Measurements from ENCODE around the gene MCF2.

The MCF2 gene

DNA sequence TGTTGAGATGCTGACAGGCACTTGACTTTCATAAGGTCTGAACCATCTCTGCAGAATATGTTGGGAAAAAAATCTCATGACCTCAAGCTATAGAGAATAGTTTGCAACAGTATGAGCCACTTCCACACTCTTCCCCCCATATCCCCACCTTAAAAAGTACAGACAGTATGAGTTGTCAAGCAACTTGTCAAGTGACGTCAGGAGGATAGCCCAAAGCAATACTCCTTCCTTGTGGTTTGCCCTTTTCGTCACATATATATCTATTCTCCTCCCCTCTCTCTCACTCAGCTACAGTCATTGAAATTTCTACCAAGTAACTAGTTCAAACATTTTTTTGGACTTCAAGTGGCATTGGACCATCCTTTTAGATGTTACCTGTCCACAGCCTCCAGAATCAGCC, 67.7 kb downstream of the MCF2 start:
- Histone ChIP-seq H3K4me1 (ENCODE audit: control insufficient read depth in 2 of 2, insufficient read depth in 2 of 2, low read length in 2 of 2) (no peaks in the 10 kb centered on the region), H3K9ac (ENCODE audit: low read depth in 1 of 2, low read length in 2 of 2) (no peak overlapping the region), H3K9me3 (ENCODE audit: control insufficient read depth in 2 of 2, low read length in 2 of 2) (no peaks in the 10 kb centered on the region), H3K4me3 (ENCODE audit: low read length in 2 of 2) (no peak overlapping the region), H3K36me3 (ENCODE audit: control insufficient read depth in 2 of 2, insufficient read depth in 2 of 2, low read length in 2 of 2) (no peaks in the 10 kb centered on the region), H3K27me3 (ENCODE audit: control insufficient read depth in 2 of 2, insufficient read depth in 2 of 2, low read length in 2 of 2) (no peaks in the 10 kb centered on the region), H3K27ac (ENCODE audit: low read depth in 2 of 2, low read length in 2 of 2) (no peak overlapping the region)

DNA sequence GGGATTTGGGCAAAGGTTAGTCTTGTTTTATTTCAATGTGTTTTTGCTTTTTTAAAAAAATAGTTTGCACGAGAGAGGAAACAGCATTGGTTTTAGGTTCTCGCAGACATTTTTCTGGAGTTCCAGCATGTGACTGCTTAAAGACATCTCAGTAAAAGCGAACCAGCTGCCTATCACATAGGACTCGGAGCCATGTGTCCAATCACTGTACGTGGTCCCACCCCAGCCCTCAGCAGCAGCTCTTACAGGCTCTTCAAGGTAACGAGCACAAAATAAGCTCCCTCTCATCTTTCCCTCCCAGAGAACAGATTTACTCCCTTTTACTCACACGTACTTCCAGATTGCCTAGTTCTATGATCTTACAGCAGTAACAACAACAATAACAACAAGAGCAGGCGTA, 68.7 kb downstream of the MCF2 start:
- no peak overlapping the region for H3K4me3 ChIP-seq (ENCODE audit: low read length in 2 of 2)
- H3K27ac ChIP-seq (ENCODE audit: low read depth in 2 of 2, low read length in 2 of 2): no peak overlapping the region
- H3K4me1 ChIP-seq (ENCODE audit: control insufficient read depth in 2 of 2, insufficient read depth in 2 of 2, low read length in 2 of 2): no peaks in the 10 kb centered on the region
- H3K36me3 ChIP-seq (ENCODE audit: control insufficient read depth in 2 of 2, insufficient read depth in 2 of 2, low read length in 2 of 2): no peaks in the 10 kb centered on the region
- no peaks in the 10 kb centered on the region for H3K27me3 ChIP-seq (ENCODE audit: control insufficient read depth in 2 of 2, insufficient read depth in 2 of 2, low read length in 2 of 2)
- H3K9me3 ChIP-seq (ENCODE audit: control insufficient read depth in 2 of 2, low read length in 2 of 2): no peaks in the 10 kb centered on the region
- H3K9ac ChIP-seq (ENCODE audit: low read depth in 1 of 2, low read length in 2 of 2): no peak overlapping the region

- H3K27me3 ChIP-seq (ENCODE audit: control insufficient read depth in 2 of 2, insufficient read depth in 2 of 2, low read length in 2 of 2): no peaks in the 10 kb centered on the region
- no peak overlapping the region for H3K9ac ChIP-seq (ENCODE audit: low read depth in 1 of 2, low read length in 2 of 2)
- H3K36me3 ChIP-seq (ENCODE audit: control insufficient read depth in 2 of 2, insufficient read depth in 2 of 2, low read length in 2 of 2): no peaks in the 10 kb centered on the region
- H3K27ac ChIP-seq (ENCODE audit: low read depth in 2 of 2, low read length in 2 of 2): no peak overlapping the region
- no peak overlapping the region for H3K4me3 ChIP-seq (ENCODE audit: low read length in 2 of 2)
- no peaks in the 10 kb centered on the region for H3K4me1 ChIP-seq (ENCODE audit: control insufficient read depth in 2 of 2, insufficient read depth in 2 of 2, low read length in 2 of 2)
- H3K9me3 ChIP-seq (ENCODE audit: control insufficient read depth in 2 of 2, low read length in 2 of 2): no peaks in the 10 kb centered on the region
Observed at GRCh38 chrX:139600105-139600504, 107.9 kb downstream of the MCF2 start.

GRCh38 chrX:139596068-139596467, 111.9 kb downstream of the MCF2 start:
- Histone ChIP-seq H3K9ac (ENCODE audit: low read depth in 1 of 2, low read length in 2 of 2) (no peak overlapping the region), H3K27ac (ENCODE audit: low read depth in 2 of 2, low read length in 2 of 2) (no peak overlapping the region), H3K36me3 (ENCODE audit: control insufficient read depth in 2 of 2, insufficient read depth in 2 of 2, low read length in 2 of 2) (no peaks in the 10 kb centered on the region), H3K9me3 (ENCODE audit: control insufficient read depth in 2 of 2, low read length in 2 of 2) (no peaks in the 10 kb centered on the region), H3K27me3 (ENCODE audit: control insufficient read depth in 2 of 2, insufficient read depth in 2 of 2, low read length in 2 of 2) (no peaks in the 10 kb centered on the region), H3K4me1 (ENCODE audit: control insufficient read depth in 2 of 2, insufficient read depth in 2 of 2, low read length in 2 of 2) (no peaks in the 10 kb centered on the region), H3K4me3 (ENCODE audit: low read length in 2 of 2) (no peak overlapping the region)

DNA sequence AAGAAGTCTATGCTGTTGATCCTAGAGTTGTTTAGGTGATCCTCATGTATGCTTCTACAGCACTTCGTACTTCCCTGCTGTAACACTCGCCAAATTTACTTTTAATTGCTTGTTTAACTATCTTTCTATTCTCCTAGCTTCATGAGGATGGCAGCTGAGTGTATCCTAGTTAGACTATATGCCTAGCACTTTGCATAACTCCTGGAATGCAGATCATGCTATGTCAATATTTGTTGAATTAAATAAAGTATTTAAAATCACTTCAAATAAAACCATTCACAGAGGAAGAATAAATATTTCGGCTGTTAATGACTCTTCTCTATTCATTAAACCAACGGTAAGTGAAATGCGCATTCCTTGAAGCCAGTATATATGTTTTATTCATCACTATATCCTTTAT, 122.4 kb downstream of the MCF2 start:
- Histone ChIP-seq H3K9ac (ENCODE audit: low read depth in 1 of 2, low read length in 2 of 2) (no peak overlapping the region), H3K4me3 (ENCODE audit: low read length in 2 of 2) (no peak overlapping the region), H3K27ac (ENCODE audit: low read depth in 2 of 2, low read length in 2 of 2) (no peak overlapping the region), H3K27me3 (ENCODE audit: control insufficient read depth in 2 of 2, insufficient read depth in 2 of 2, low read length in 2 of 2) (no peaks in the 10 kb centered on the region), H3K4me1 (ENCODE audit: control insufficient read depth in 2 of 2, insufficient read depth in 2 of 2, low read length in 2 of 2) (no peaks in the 10 kb centered on the region), H3K36me3 (ENCODE audit: control insufficient read depth in 2 of 2, insufficient read depth in 2 of 2, low read length in 2 of 2) (no peaks in the 10 kb centered on the region), H3K9me3 (ENCODE audit: control insufficient read depth in 2 of 2, low read length in 2 of 2) (no peaks in the 10 kb centered on the region)

DNA sequence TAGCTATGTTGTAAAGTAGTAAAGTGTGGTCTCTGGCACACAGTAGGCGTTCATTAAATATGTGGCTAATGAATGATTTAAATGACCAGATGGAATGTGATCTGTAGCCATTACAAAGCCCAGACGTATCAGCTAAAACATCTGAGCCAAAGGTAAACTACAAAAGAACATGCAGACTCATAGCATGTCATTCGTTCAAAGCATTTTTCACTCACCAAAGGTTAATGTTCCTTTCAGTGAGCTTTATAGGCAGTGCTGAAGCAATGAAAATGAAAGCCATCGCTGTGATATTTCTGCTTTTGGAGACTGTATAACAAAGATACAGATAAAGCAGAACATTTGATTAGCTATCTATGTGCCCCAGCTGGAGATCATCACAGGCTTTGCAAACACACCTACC, 126.9 kb downstream of the MCF2 start:
- Histone ChIP-seq H3K4me1 (ENCODE audit: control insufficient read depth in 2 of 2, insufficient read depth in 2 of 2, low read length in 2 of 2) (no peaks in the 10 kb centered on the region), H3K36me3 (ENCODE audit: control insufficient read depth in 2 of 2, insufficient read depth in 2 of 2, low read length in 2 of 2) (no peaks in the 10 kb centered on the region), H3K4me3 (ENCODE audit: low read length in 2 of 2) (no peak overlapping the region), H3K9ac (ENCODE audit: low read depth in 1 of 2, low read length in 2 of 2) (no peak overlapping the region), H3K9me3 (ENCODE audit: control insufficient read depth in 2 of 2, low read length in 2 of 2) (no peaks in the 10 kb centered on the region), H3K27ac (ENCODE audit: low read depth in 2 of 2, low read length in 2 of 2) (no peak overlapping the region), H3K27me3 (ENCODE audit: control insufficient read depth in 2 of 2, insufficient read depth in 2 of 2, low read length in 2 of 2) (no peaks in the 10 kb centered on the region)

DNA sequence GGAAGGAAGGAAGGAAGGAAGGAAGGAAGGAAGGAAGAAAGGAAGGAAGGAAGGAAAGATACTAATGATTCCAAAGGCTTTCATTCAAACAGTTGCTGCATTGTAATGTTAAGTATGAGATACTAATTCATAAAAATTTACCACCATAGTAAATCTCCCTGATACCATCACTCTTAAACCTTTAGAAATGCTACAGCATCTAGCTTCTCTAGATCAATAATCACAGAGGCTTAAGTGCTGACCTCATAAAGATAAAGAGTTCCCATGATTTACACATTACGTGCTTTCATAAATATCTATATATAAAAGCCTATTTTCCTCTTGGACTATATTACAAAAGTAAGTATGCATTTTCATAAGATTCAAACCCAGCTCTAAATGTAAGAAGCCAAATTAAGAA, 141.0 kb downstream of the MCF2 start:
- Histone ChIP-seq H3K27me3 (ENCODE audit: control insufficient read depth in 2 of 2, insufficient read depth in 2 of 2, low read length in 2 of 2) (peaks cover 0 to 2% of the 10 kb centered on the region in 2 donors), H3K36me3 (ENCODE audit: control insufficient read depth in 2 of 2, insufficient read depth in 2 of 2, low read length in 2 of 2) (no peaks in the 10 kb centered on the region), H3K9me3 (ENCODE audit: control insufficient read depth in 2 of 2, low read length in 2 of 2) (no peaks in the 10 kb centered on the region), H3K4me1 (ENCODE audit: control insufficient read depth in 2 of 2, insufficient read depth in 2 of 2, low read length in 2 of 2) (no peaks in the 10 kb centered on the region), H3K27ac (ENCODE audit: low read depth in 2 of 2, low read length in 2 of 2) (no peak overlapping the region), H3K9ac (ENCODE audit: low read depth in 1 of 2, low read length in 2 of 2) (no peak overlapping the region), H3K4me3 (ENCODE audit: low read length in 2 of 2) (no peak overlapping the region)

DNA sequence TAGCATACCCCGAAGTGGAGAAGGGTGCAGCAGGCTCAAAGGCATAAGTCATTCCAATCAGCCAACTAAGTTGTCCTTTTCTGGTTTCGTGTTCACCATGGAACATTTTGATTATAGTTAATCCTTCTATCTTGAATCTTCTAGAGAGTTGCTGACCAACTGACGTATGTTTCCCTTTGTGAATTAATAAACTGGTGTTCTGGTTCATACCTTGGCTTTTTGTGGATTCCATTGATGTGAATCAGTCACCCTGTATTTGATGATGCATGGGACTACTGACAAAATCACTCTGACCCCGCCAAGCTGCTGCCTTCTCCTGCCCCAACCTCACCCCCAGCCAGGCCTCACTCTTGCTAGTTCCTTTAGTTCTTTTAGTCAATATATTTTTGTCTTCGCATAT, 144.7 kb downstream of the MCF2 start:
- Histone ChIP-seq H3K27ac (ENCODE audit: low read depth in 2 of 2, low read length in 2 of 2) (no peak overlapping the region), H3K4me1 (ENCODE audit: control insufficient read depth in 2 of 2, insufficient read depth in 2 of 2, low read length in 2 of 2) (no peaks in the 10 kb centered on the region), H3K9me3 (ENCODE audit: control insufficient read depth in 2 of 2, low read length in 2 of 2) (no peaks in the 10 kb centered on the region), H3K9ac (ENCODE audit: low read depth in 1 of 2, low read length in 2 of 2) (no peak overlapping the region), H3K36me3 (ENCODE audit: control insufficient read depth in 2 of 2, insufficient read depth in 2 of 2, low read length in 2 of 2) (no peaks in the 10 kb centered on the region), H3K27me3 (ENCODE audit: control insufficient read depth in 2 of 2, insufficient read depth in 2 of 2, low read length in 2 of 2) (peaks cover 0 to 2% of the 10 kb centered on the region in 2 donors), H3K4me3 (ENCODE audit: low read length in 2 of 2) (no peak overlapping the region)

DNA sequence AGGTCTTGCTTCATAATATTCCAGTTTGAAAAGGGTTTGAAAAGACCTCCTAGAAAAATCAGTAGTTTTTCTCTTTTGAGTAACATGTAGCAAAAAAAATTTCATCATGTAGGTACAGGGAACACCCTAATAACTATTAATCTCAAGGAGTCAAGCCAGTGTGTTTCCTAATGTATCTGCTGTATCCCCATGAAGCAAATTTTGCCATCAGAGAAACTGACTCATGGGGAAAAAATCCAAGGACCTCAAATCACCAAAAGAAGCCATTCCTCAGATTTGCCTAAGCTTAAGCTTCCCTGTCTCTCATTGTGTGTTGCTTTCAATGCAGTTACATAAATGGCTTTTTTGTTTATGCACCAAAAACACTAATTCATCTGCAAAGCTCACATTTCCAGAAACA, 147.7 kb downstream of the MCF2 start:
- H3K9me3 ChIP-seq (ENCODE audit: control insufficient read depth in 2 of 2, low read length in 2 of 2): no peaks in the 10 kb centered on the region
- H3K9ac ChIP-seq (ENCODE audit: low read depth in 1 of 2, low read length in 2 of 2): no peak overlapping the region
- H3K4me3 ChIP-seq (ENCODE audit: low read length in 2 of 2): no peak overlapping the region
- H3K27ac ChIP-seq (ENCODE audit: low read depth in 2 of 2, low read length in 2 of 2): no peak overlapping the region
- no peaks in the 10 kb centered on the region for H3K27me3 ChIP-seq (ENCODE audit: control insufficient read depth in 2 of 2, insufficient read depth in 2 of 2, low read length in 2 of 2)
- H3K4me1 ChIP-seq (ENCODE audit: control insufficient read depth in 2 of 2, insufficient read depth in 2 of 2, low read length in 2 of 2): no peaks in the 10 kb centered on the region
- H3K36me3 ChIP-seq (ENCODE audit: control insufficient read depth in 2 of 2, insufficient read depth in 2 of 2, low read length in 2 of 2): no peaks in the 10 kb centered on the region

DNA sequence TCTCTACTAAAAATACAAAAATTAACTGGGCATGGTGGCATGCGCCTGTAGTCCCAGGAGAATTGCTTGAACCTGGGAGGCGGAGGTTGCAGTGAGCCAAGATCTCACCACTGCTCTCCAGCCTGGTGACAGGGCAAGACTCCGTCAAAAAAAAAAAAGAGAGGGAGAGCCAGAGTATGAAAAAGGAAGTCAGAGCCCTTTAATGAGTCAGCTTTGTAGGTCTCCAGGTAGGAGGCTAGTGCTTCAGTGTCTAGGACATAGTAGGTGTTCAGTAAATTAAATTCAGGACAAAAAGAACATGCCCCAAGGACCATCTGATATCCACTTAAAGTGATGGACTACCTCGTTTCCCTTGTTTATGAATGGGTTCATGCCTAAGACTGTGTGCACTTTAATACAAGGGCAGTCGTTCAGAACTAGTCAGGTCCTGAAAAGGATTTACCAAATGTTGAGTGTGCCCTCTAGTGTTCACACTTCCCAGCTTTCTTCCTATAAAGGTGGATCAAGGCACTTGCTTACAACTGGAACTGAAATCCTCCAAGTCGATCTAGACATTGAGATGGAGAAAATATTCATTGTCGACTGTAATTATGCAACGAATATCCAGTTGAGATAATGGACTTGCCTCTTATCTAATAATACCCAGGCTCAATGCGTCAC, 148.5 kb downstream of the MCF2 start:
- Histone ChIP-seq H3K9ac (ENCODE audit: low read depth in 1 of 2, low read length in 2 of 2) (no peak overlapping the region), H3K4me1 (ENCODE audit: control insufficient read depth in 2 of 2, insufficient read depth in 2 of 2, low read length in 2 of 2) (no peaks in the 10 kb centered on the region), H3K27me3 (ENCODE audit: control insufficient read depth in 2 of 2, insufficient read depth in 2 of 2, low read length in 2 of 2) (no peaks in the 10 kb centered on the region), H3K27ac (ENCODE audit: low read depth in 2 of 2, low read length in 2 of 2) (no peak overlapping the region), H3K4me3 (ENCODE audit: low read length in 2 of 2) (no peak overlapping the region), H3K9me3 (ENCODE audit: control insufficient read depth in 2 of 2, low read length in 2 of 2) (no peaks in the 10 kb centered on the region), H3K36me3 (ENCODE audit: control insufficient read depth in 2 of 2, insufficient read depth in 2 of 2, low read length in 2 of 2) (no peaks in the 10 kb centered on the region)

Measured in mucosa of rectum (tissue), 2 donors.